ENCODE measurements around the gene FAM118B.

DNA sequence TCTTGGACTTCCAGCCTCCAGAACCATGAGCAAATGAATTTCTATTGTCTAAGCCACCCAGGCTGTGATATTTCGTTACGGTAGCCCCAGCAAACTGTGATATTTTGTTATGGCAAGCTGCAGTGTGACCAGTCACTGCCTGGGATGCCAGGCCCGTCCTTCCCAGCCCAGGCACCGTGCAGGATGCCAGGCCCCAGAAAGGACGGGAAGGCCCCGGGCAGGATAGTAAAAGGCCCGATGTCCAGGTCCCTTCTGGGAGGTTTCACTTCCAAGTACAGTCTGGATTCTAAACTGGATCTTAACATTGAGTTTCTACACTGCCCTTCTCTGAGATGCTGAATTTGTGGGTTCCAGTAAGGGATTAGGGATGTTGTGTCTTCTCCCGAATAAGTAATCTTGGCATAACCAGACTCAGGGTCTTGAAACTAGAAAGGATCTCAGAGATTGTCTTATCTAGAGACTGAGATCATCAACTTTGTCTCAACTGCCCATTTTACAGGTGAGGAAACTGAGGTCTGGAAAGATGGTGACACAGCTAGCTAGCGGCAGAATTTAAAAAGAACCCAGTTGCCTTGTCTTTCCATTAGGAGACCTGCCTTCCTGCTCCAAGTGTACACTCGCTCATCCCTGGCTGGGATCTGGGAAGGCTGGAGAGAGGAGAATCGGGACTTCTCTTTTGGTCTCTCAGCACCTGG lies 20.1 kb upstream of the FAM118B start:
- TF ChIP-seq, protein P1, sequence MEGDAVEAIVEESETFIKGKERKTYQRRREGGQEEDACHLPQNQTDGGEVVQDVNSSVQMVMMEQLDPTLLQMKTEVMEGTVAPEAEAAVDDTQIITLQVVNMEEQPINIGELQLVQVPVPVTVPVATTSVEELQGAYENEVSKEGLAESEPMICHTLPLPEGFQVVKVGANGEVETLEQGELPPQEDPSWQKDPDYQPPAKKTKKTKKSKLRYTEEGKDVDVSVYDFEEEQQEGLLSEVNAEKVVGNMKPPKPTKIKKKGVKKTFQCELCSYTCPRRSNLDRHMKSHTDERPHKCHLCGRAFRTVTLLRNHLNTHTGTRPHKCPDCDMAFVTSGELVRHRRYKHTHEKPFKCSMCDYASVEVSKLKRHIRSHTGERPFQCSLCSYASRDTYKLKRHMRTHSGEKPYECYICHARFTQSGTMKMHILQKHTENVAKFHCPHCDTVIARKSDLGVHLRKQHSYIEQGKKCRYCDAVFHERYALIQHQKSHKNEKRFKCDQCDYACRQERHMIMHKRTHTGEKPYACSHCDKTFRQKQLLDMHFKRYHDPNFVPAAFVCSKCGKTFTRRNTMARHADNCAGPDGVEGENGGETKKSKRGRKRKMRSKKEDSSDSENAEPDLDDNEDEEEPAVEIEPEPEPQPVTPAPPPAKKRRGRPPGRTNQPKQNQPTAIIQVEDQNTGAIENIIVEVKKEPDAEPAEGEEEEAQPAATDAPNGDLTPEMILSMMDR (IDR thresholded peaks at IDR 0.05) = no peak
- TF ChIP-seq POLR2AphosphoS5 (IDR thresholded peaks at IDR 0.05) = no peak
